ENCODE data around the gene SLC4A1AP. TPM values are rescaled to one million over a fixed set of nuclear protein-coding genes. Genes with fewer than 3 reads are reported as not detected.

Gene SLC4A1AP
- polyA plus RNA-seq, 1 experiment, result 8.8 TPM

- Histone ChIP-seq H3K36me3 (ENCODE audit: control insufficient read depth, insufficient read depth, low read length) (no peaks in the 10 kb centered on the region), H3K4me3 (ENCODE audit: low read depth, low read length) (no peak overlapping the region), H3K27me3 (ENCODE audit: control insufficient read depth, insufficient read depth, low read length) (no peaks in the 10 kb centered on the region)
- no peak for DNase-seq (ENCODE audit: low read depth)
- ChIA-PET POLR2A (no interaction called here), CTCF (interaction anchor here (0.5 to 3.4 kb wide), 8 partner anchors 8 to 61 kb away, joined by 3 to 15 read pairs (median 5); no protein-coding TSS in a partner anchor)
- TF ChIP-seq, protein P1, sequence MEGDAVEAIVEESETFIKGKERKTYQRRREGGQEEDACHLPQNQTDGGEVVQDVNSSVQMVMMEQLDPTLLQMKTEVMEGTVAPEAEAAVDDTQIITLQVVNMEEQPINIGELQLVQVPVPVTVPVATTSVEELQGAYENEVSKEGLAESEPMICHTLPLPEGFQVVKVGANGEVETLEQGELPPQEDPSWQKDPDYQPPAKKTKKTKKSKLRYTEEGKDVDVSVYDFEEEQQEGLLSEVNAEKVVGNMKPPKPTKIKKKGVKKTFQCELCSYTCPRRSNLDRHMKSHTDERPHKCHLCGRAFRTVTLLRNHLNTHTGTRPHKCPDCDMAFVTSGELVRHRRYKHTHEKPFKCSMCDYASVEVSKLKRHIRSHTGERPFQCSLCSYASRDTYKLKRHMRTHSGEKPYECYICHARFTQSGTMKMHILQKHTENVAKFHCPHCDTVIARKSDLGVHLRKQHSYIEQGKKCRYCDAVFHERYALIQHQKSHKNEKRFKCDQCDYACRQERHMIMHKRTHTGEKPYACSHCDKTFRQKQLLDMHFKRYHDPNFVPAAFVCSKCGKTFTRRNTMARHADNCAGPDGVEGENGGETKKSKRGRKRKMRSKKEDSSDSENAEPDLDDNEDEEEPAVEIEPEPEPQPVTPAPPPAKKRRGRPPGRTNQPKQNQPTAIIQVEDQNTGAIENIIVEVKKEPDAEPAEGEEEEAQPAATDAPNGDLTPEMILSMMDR (IDR thresholded peaks at IDR 0.05; ENCODE audit: insufficient read depth, low read depth, low read length), result no peak
Measured at GRCh38 chr2:27724905-27725701, 61.4 kb downstream of the SLC4A1AP start.

GRCh38 chr2:27727257-27727656 lies 63.6 kb downstream of the SLC4A1AP start:
- DNase-seq (ENCODE audit: low read depth), result no peak
- no peaks in the 10 kb centered on the region for H3K27me3 ChIP-seq (ENCODE audit: control insufficient read depth, insufficient read depth, low read length)
- H3K4me3 ChIP-seq (ENCODE audit: low read depth, low read length), result no peak overlapping the region
- ChIA-PET CTCF (interaction anchor here (1.9 to 2.8 kb wide), 2 partner anchors 27 to 725 kb away, joined by 4 to 8 read pairs; no protein-coding TSS in a partner anchor), POLR2A (no interaction called here)
- TF ChIP-seq, protein P1 (IDR thresholded peaks at IDR 0.05; ENCODE audit: insufficient read depth, low read depth, low read length), result no peak
- no peaks in the 10 kb centered on the region for H3K36me3 ChIP-seq (ENCODE audit: control insufficient read depth, insufficient read depth, low read length)

- TF ChIP-seq, protein P1 (IDR thresholded peaks at IDR 0.05; ENCODE audit: insufficient read depth, low read depth, low read length), result no peak
- no peak for DNase-seq (ENCODE audit: low read depth)
- H3K36me3 ChIP-seq (ENCODE audit: control insufficient read depth, insufficient read depth, low read length), result no peaks in the 10 kb centered on the region
- CTCF ChIA-PET, result interaction anchor here (1.1 to 2.8 kb wide), 4 partner anchors 8 to 724 kb away, joined by 3 to 8 read pairs (median 4); no protein-coding TSS in a partner anchor
- no peak overlapping the region for H3K4me3 ChIP-seq (ENCODE audit: low read depth, low read length)
- H3K27me3 ChIP-seq (ENCODE audit: control insufficient read depth, insufficient read depth, low read length), result no peaks in the 10 kb centered on the region
- POLR2A ChIA-PET, result no interaction called here
Measured at GRCh38 chr2:27728081-27728858, 64.6 kb downstream of the SLC4A1AP start.

DNA sequence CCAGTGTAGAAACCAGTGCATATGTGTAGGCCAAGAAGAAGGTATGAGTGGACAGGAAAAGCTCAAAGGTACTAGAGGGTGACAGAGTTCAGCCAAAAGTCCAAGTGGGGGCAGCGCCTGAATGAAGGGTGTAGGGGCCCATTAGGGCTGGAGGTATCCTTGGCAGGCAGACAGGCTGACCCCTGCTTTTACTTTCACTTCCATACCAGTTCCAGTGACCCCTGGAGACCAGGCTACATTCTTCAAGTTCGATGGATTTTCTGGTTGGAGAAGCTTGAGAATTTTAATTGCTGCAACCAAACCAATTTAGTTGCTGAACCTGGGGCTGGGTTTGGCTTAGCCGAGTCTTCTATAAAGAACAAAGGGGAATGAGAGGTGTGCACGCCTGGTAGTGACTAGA lies 65.5 kb downstream of the SLC4A1AP start:
- H3K4me3 ChIP-seq (ENCODE audit: low read depth, low read length), result no peak overlapping the region
- DNase-seq (ENCODE audit: low read depth), result no peak
- no peaks in the 10 kb centered on the region for H3K36me3 ChIP-seq (ENCODE audit: control insufficient read depth, insufficient read depth, low read length)
- H3K27me3 ChIP-seq (ENCODE audit: control insufficient read depth, insufficient read depth, low read length), result no peaks in the 10 kb centered on the region
- TF ChIP-seq, protein P1 (IDR thresholded peaks at IDR 0.05; ENCODE audit: insufficient read depth, low read depth, low read length), result no peak
- CTCF ChIA-PET, result interaction anchor here (1.1 to 2.8 kb wide), 4 partner anchors 9 to 724 kb away, joined by 3 to 8 read pairs (median 4); no protein-coding TSS in a partner anchor
- POLR2A ChIA-PET, result no interaction called here

- CTCF ChIA-PET, result interaction anchor here (0.5 to 2.8 kb wide), 5 partner anchors 9 to 723 kb away, joined by 3 to 8 read pairs (median 3); no protein-coding TSS in a partner anchor
- POLR2A ChIA-PET, result no interaction called here
- Histone ChIP-seq H3K27me3 (ENCODE audit: control insufficient read depth, insufficient read depth, low read length) (no peaks in the 10 kb centered on the region), H3K4me3 (ENCODE audit: low read depth, low read length) (no peak overlapping the region), H3K36me3 (ENCODE audit: control insufficient read depth, insufficient read depth, low read length) (no peaks in the 10 kb centered on the region)
- TF ChIP-seq, protein P1 (IDR thresholded peaks at IDR 0.05; ENCODE audit: insufficient read depth, low read depth, low read length), result no peak
- DNase-seq (ENCODE audit: low read depth), result no peak
Measured at GRCh38 chr2:27729614-27730013, 65.9 kb downstream of the SLC4A1AP start.

All from BJ (cell line).